Tibial artery (tissue), 4 donors: ENCODE measurements around the gene ALPI.

Source experiments
- DNase-seq, 2 donors: peaks; one replicate each; pipeline ENCODE4 v3.0.0-alpha.2; 2019
- H3K27ac ChIP-seq, 2 donors: fragments of 200-600 bp; sonication (generic) in 1 of 2; 1 replicate in 1 of 2; 2 replicates in 1 of 2; pipeline ENCODE4 v1.5.1; 2018 to 2019; ENCODE audit warnings: mild to moderate bottlenecking in 1 of 2
- H3K27me3 ChIP-seq, 2 donors: fragments of 200-600 bp; sonication (generic) in 1 of 2; one replicate each; pipeline versions ENCODE4 v1.5.1 to v1.6.0; 2016 to 2019
- H3K36me3 ChIP-seq, 3 donors: fragments of 200-600 bp; sonication (generic) in 2 of 3; one replicate each; pipeline ENCODE4 v1.5.1; 2016 to 2019; ENCODE audit warnings: mild to moderate bottlenecking in 2 of 3
- H3K4me1 ChIP-seq, 4 donors: fragments of 200-600 bp; sonication (generic) in 2 of 4; 1 replicate in 3 of 4; 2 replicates in 1 of 4; pipeline ENCODE4 v1.5.1; 2016 to 2019
- H3K4me3 ChIP-seq, 2 donors: fragments of 200-600 bp; sonication (generic) in 1 of 2; 1 replicate in 1 of 2; 2 replicates in 1 of 2; pipeline ENCODE4 v1.5.1; 2018 to 2019; ENCODE audit warnings: mild to moderate bottlenecking in 2 of 2
- H3K9me3 ChIP-seq, 3 donors: fragments of 200-600 bp; sonication (generic) in 1 of 3; one replicate each; pipeline ENCODE4 v1.5.1; 2016 to 2019
- CTCF ChIP-seq, 2 experiments: fragments of 200-600 bp in 1 of 2; fragments of 450-650 bp in 1 of 2; IDR thresholded peaks; one replicate each; pipeline ENCODE4 v1.5.1; 2017 to 2019; ENCODE audit warnings: antibody characterized with exemption in 2 of 2, mild to moderate bottlenecking in 1 of 2, moderate library complexity in 1 of 2
- intact Hi-C: fragments of 100-400 bp; cut with DNase I; formaldehyde crosslinking; loops from one replicate; pipeline ENCODE4 v1.15.0; 2023; ENCODE audit warnings: low total_unique reads

The ALPI gene

GRCh38 chr2:232459419-232460035, 3.6 kb downstream of the ALPI start:
- intact Hi-C loops: no loop called here
- DNase-seq: peak in 1 of 2 donors; percentile 54
- Histone ChIP-seq H3K27ac (no peak overlapping the region), H3K9me3 (no peaks in the 10 kb centered on the region), H3K27me3 (peaks cover 0 to 55% of the 10 kb centered on the region in 2 donors), H3K36me3 (no peaks in the 10 kb centered on the region), H3K4me1 (no peaks in the 10 kb centered on the region), H3K4me3 (no peak overlapping the region)
- no peak for TF ChIP-seq CTCF (IDR thresholded peaks at IDR 0.05)

- DNase-seq: no peak
- no peak overlapping the region for H3K4me3 ChIP-seq
These were observed 4.2 kb downstream of the ALPI start for GRCh38 chr2:232460171-232460570.

GRCh38 chr2:232463701-232464543, 8.0 kb downstream of the ALPI start:
- intact Hi-C loops: no loop called here

More at GRCh38 chr2:232460171-232460570, 4.2 kb downstream of the ALPI start:
- H3K27ac ChIP-seq: no peak overlapping the region
- no peak for TF ChIP-seq CTCF (IDR thresholded peaks at IDR 0.05)
- peaks cover 0 to 57% of the 10 kb centered on the region in 2 donors for H3K27me3 ChIP-seq
- intact Hi-C loops: no loop called here
- H3K9me3 ChIP-seq: no peaks in the 10 kb centered on the region
- no peaks in the 10 kb centered on the region for H3K4me1 ChIP-seq
- H3K36me3 ChIP-seq: no peaks in the 10 kb centered on the region

GRCh38 chr2:232464544-232464885, 8.6 kb downstream of the ALPI start:
- H3K4me3 ChIP-seq: no peak overlapping the region
- no peak for TF ChIP-seq CTCF (IDR thresholded peaks at IDR 0.05)
- H3K4me1 ChIP-seq: no peaks in the 10 kb centered on the region
- H3K9me3 ChIP-seq: no peaks in the 10 kb centered on the region
- H3K27me3 ChIP-seq: peaks cover 0 to 19% of the 10 kb centered on the region in 2 donors
- intact Hi-C loops: no loop called here
- no peaks in the 10 kb centered on the region for H3K36me3 ChIP-seq
- DNase-seq: no peak
- no peak overlapping the region for H3K27ac ChIP-seq

More at GRCh38 chr2:232463701-232464543, 8.0 kb downstream of the ALPI start:
- H3K9me3 ChIP-seq: no peaks in the 10 kb centered on the region
- H3K27me3 ChIP-seq: peaks cover 0 to 24% of the 10 kb centered on the region in 2 donors
- H3K36me3 ChIP-seq: no peaks in the 10 kb centered on the region
- peak in 1 of 2 donors; percentile 40 for DNase-seq
- no peak overlapping the region for H3K4me3 ChIP-seq
- H3K27ac ChIP-seq: no peak overlapping the region
- no peaks in the 10 kb centered on the region for H3K4me1 ChIP-seq
- TF ChIP-seq CTCF (IDR thresholded peaks at IDR 0.05): no peak

GRCh38 chr2:232465061-232465460, 9.1 kb downstream of the ALPI start:
- Histone ChIP-seq H3K9me3 (no peaks in the 10 kb centered on the region), H3K4me3 (no peak overlapping the region), H3K4me1 (no peaks in the 10 kb centered on the region), H3K27me3 (peaks cover 0 to 13% of the 10 kb centered on the region in 2 donors), H3K27ac (no peak overlapping the region), H3K36me3 (no peaks in the 10 kb centered on the region)
- no peak for TF ChIP-seq CTCF (IDR thresholded peaks at IDR 0.05)
- DNase-seq: no peak
- intact Hi-C loops: no loop called here
